Endothelial cell of umbilical vein (primary cell): ENCODE measurements around the gene KRT78. TPM values are rescaled to one million over a fixed set of nuclear protein-coding genes. Genes with fewer than 3 reads are reported as not detected.

Source experiments
- BruUV-seq: library from RNA; stranded (reverse); fragments of 400-500 nt; replicated peaks from 2 replicates; lab custom pipeline; 2021; lab: Mats Ljungman, UMichigan
- CTCF ChIA-PET: fragments of 300-600, 350-600 bp; sonication (Branson Sonifier 250); formaldehyde crosslinking; loops from one replicate; lab custom pipeline; 2021; ENCODE audit warnings: antibody characterized with exemption, inconsistent platforms; lab: Charles Lee
- POLR2A ChIA-PET: fragments of 300-600, 350-600 bp; sonication (Branson Sonifier 250); formaldehyde crosslinking; loops from one replicate; lab custom pipeline; 2021; ENCODE audit warnings: antibody characterized with exemption, inconsistent platforms; lab: Charles Lee
- DNase-seq: peaks from one replicate; pipeline ENCODE4 v3.0.0-alpha.2; 2011; ENCODE audit warnings: low read depth, low spot score
- FAIRE-seq: peaks from 2 replicates; lab custom pipeline; 2011; peaks lifted over from hg19 to GRCh38; lab: Jason Lieb, UNC
- H2AFZ ChIP-seq: 2 replicates; pipeline ENCODE4 v1.6.0; 2012; ENCODE audit warnings: low read depth, low read length, control low read depth, inconsistent platforms
- H3K27ac ChIP-seq: 2 replicates; pipeline ENCODE4 v1.5.1; 2011; ENCODE audit warnings: low read depth, mild to moderate bottlenecking, control low read depth, low read length, moderate library complexity; ENCODE audit not compliant: insufficient read depth
- H3K27me3 ChIP-seq, 2 experiments: 2 replicates each; pipeline versions ENCODE4 v1.6.0 to v1.6.1; 2011; ENCODE audit warnings: low read length in 2 of 2, mixed read lengths in 1 of 2; ENCODE audit not compliant: control insufficient read depth in 2 of 2, insufficient read depth in 2 of 2
- H3K36me3 ChIP-seq, 2 experiments: 2 replicates in 1 of 2; 3 replicates in 1 of 2; pipeline ENCODE4 v1.5.1; 2011; ENCODE audit warnings: low read length in 2 of 2, mild to moderate bottlenecking in 1 of 2, moderate library complexity in 1 of 2; ENCODE audit not compliant: control insufficient read depth in 2 of 2, insufficient read depth in 2 of 2; ENCODE audit errors: extremely low read depth in 1 of 2
- H3K4me1 ChIP-seq: 3 replicates; pipeline ENCODE4 v1.5.1; 2011; ENCODE audit warnings: mild to moderate bottlenecking, low read length; ENCODE audit not compliant: control insufficient read depth, insufficient read depth; ENCODE audit errors: extremely low read depth
- H3K4me2 ChIP-seq: 2 replicates; pipeline ENCODE4 v1.6.1; 2011; ENCODE audit warnings: low read length, control low read depth, mixed read lengths; ENCODE audit not compliant: insufficient read depth
- H3K4me3 ChIP-seq, 3 experiments: fragments of 200-600 bp in 1 of 3; sonication (generic), shearing (Covaris generic) in 1 of 3; replicated peaks in 1 of 3; 2 replicates each; pipeline ENCODE4 v1.5.1; 2011 to 2016; ENCODE audit warnings: control low read depth in 3 of 3, low read length in 3 of 3, mild to moderate bottlenecking in 2 of 3, inconsistent platforms in 1 of 3, low read depth in 1 of 3, moderate library complexity in 1 of 3; ENCODE audit not compliant: insufficient read depth in 1 of 3
- H3K79me2 ChIP-seq: 2 replicates; pipeline ENCODE4 v1.6.0; 2012; ENCODE audit warnings: low read length, inconsistent platforms; ENCODE audit not compliant: control insufficient read depth, insufficient read depth
- H3K9ac ChIP-seq: replicated peaks from 2 replicates; pipeline ENCODE3; 2011; ENCODE audit warnings: low read length, control low read depth; ENCODE audit not compliant: insufficient read depth; ENCODE audit errors: extremely low read depth
- H3K9me1 ChIP-seq: replicated peaks from 3 replicates; pipeline ENCODE4 v1.6.0; 2011; ENCODE audit warnings: mild to moderate bottlenecking, low read length; ENCODE audit not compliant: control insufficient read depth, insufficient read depth; ENCODE audit errors: extremely low read depth
- H3K9me3 ChIP-seq: replicated peaks from 2 replicates; pipeline ENCODE4 v1.5.1; 2012; ENCODE audit warnings: low read length, inconsistent platforms; ENCODE audit not compliant: control insufficient read depth, insufficient read depth
- H4K20me1 ChIP-seq: replicated peaks from 2 replicates; pipeline ENCODE3; 2011; ENCODE audit warnings: mild to moderate bottlenecking, low read length; ENCODE audit not compliant: control insufficient read depth, insufficient read depth; ENCODE audit errors: extremely low read depth
- CTCF ChIP-seq, 2 donors: IDR thresholded peaks; 1 replicate in 1 of 2; 2 replicates in 1 of 2; pipeline ENCODE4 v1.5.1; 2011; ENCODE audit warnings: low read length in 2 of 2, mild to moderate bottlenecking in 2 of 2, moderate library complexity in 2 of 2, control low read depth in 1 of 2, inconsistent platforms in 1 of 2, low read depth in 1 of 2; ENCODE audit not compliant: insufficient read depth in 1 of 2; ENCODE audit errors: extremely low read depth in 1 of 2
- FOS ChIP-seq: IDR thresholded peaks from 2 replicates; pipeline ENCODE4 v1.6.1; 2011; ENCODE audit warnings: mild to moderate bottlenecking, low read length, moderate library complexity, borderline replicate concordance; ENCODE audit not compliant: insufficient read depth
- GATA2 ChIP-seq: IDR thresholded peaks from 2 replicates; pipeline ENCODE4 v1.7.0; 2011; ENCODE audit warnings: low read depth, mild to moderate bottlenecking, moderate library complexity, mixed read lengths, low read length; ENCODE audit not compliant: insufficient read length, insufficient read depth
- JUN ChIP-seq: IDR thresholded peaks from 2 replicates; pipeline ENCODE4 v1.6.1; 2011; ENCODE audit warnings: borderline replicate concordance, low read depth; ENCODE audit not compliant: insufficient read length, insufficient read depth
- MAX ChIP-seq: IDR thresholded peaks from 2 replicates; pipeline ENCODE4 v1.6.1; 2011; ENCODE audit not compliant: insufficient read depth, insufficient read length
- MYC ChIP-seq: IDR thresholded peaks from one replicate; pipeline ENCODE4 v1.6.1; 2011; ENCODE audit warnings: mild to moderate bottlenecking, low read depth, low read length
- POLR2A ChIP-seq: IDR thresholded peaks from 2 replicates; pipeline ENCODE4 v1.6.1; 2012; ENCODE audit warnings: low read depth, mild to moderate bottlenecking, control low read depth, low read length
- POLR2AphosphoS5 ChIP-seq: IDR thresholded peaks from 2 replicates; pipeline ENCODE4 v1.6.1; 2012; ENCODE audit warnings: low read depth, mild to moderate bottlenecking, control low read depth, low read length, moderate library complexity; ENCODE audit not compliant: insufficient read depth
- dilution Hi-C: fragments of 300-500 bp; cut with MboI; formaldehyde crosslinking; loops from one replicate; pipeline ENCODE4 v1.15.0; 2019; ENCODE audit warnings: low sequenced_read_pairs; ENCODE audit not compliant: extremely low pct_ligation_motif_present
- intact Hi-C: fragments of 100-400 bp; cut with micrococcal nuclease; formaldehyde crosslinking; loops from one replicate; pipeline ENCODE4 v1.10.0; 2022
- polyA plus RNA-seq, 4 experiments: library from polyadenylated mRNA; depleted of rRNA in 3 of 4; stranded (reverse) in 3 of 4; unstranded in 1 of 4; fragments of >200 nt; gene quantifications; 2 replicates each; pipeline versions ENCODE4 v1.2.1 to v1.2.3, GENCODE V29; 2011 to 2012; ENCODE audit warnings: missing spikeins in 1 of 4
- total RNA-seq: library from RNA; stranded (reverse); gene quantifications from 2 replicates; pipeline ENCODE4 v1.2.3, GENCODE V29; 2021

The KRT78 gene
- total and polyA plus RNA-seq, 2 donors (not counting 3 experiments of a cell fraction or from before 2014, with no cell fraction given): not detected

- POLR2A ChIA-PET: no interaction called here
- no peak for FAIRE-seq
- CTCF ChIA-PET: no interaction called here
- BruUV-seq: no TSS peak
- TF ChIP-seq POLR2AphosphoS5 (no peak), MAX (no peak), JUN (no peak), POLR2A (no peak), MYC (no peak), GATA2 (no peak), CTCF (IDR thresholded peaks at IDR 0.05; ENCODE audit: extremely low read depth in 1 of 2, insufficient read depth in 1 of 2, low read depth in 1 of 2, low read length in 2 of 2) (no peak), FOS (no peak)
- no peaks in the 10 kb centered on the region for H3K9me1 ChIP-seq
- no peak overlapping the region for H3K4me3 ChIP-seq
- H3K4me1 ChIP-seq: no peaks in the 10 kb centered on the region
- no peaks in the 10 kb centered on the region for H4K20me1 ChIP-seq
- DNase-seq: no peak
- H3K9me3 ChIP-seq: no peaks in the 10 kb centered on the region
- intact Hi-C loops (no loop called here), dilution Hi-C loops (no loop called here)
- H2AFZ ChIP-seq: no peak overlapping the region
- no peak overlapping the region for H3K9ac ChIP-seq
- no peak overlapping the region for H3K4me2 ChIP-seq
- H3K36me3 ChIP-seq: no peaks in the 10 kb centered on the region
- H3K27me3 ChIP-seq: peaks cover 0 to 1% of the 10 kb centered on the region in 2 experiments
- no peak overlapping the region for H3K27ac ChIP-seq
- no peaks in the 10 kb centered on the region for H3K79me2 ChIP-seq
Measured at GRCh38 chr12:52817003-52817698, 31.6 kb downstream of the KRT78 start.
